A549 (cell line): ENCODE data around the gene MVB12B.

Experiments used
- CHD4 ChIP-seq: fragments of 200-600 bp; sonication (generic); IDR thresholded peaks from 2 replicates; pipeline ENCODE4 v1.6.1; 2016; ENCODE audit warnings: antibody characterized with exemption, mild to moderate bottlenecking, borderline replicate concordance
- CTCF ChIP-seq: fragments of >200 bp; sonication (Bioruptor Twin); formaldehyde crosslinking; IDR thresholded peaks from 3 replicates; pipeline ENCODE4 v1.5.1; 2016
- E2F6 ChIP-seq: IDR thresholded peaks from 2 replicates; pipeline ENCODE4 v1.6.1; 2012; ENCODE audit warnings: low read depth, borderline replicate concordance
- HMGXB4 ChIP-seq: fragments of 250-450 bp; sonication (Bioruptor Pico); IDR thresholded peaks from 2 replicates; pipeline ENCODE4 v1.5.0; 2021; ENCODE audit warnings: mild to moderate bottlenecking, moderate library complexity, borderline replicate concordance
- JUN ChIP-seq, 2 experiments: fragments of >200 bp; sonication (Bioruptor Twin); formaldehyde crosslinking; IDR thresholded peaks; 2 replicates in 1 of 2; 3 replicates in 1 of 2; pipeline ENCODE4 v1.6.1; 2016 to 2017
- MYC ChIP-seq: IDR thresholded peaks from 2 replicates; pipeline ENCODE4 v1.6.1; 2012; ENCODE audit warnings: mild to moderate bottlenecking, inconsistent platforms, low read length, improper control_type of control experiment, borderline replicate concordance
- NPAS2 ChIP-seq: fragments of 250-450 bp; sonication (Bioruptor Pico); IDR thresholded peaks from 2 replicates; pipeline ENCODE4 v1.8.0; 2022; ENCODE audit warnings: mild to moderate bottlenecking, moderate library complexity, borderline replicate concordance
- POLR2A ChIP-seq: IDR thresholded peaks from 2 replicates; pipeline ENCODE4 v1.6.1; 2012; ENCODE audit warnings: mild to moderate bottlenecking, low read length
- TFCP2L1 ChIP-seq: fragments of 250-450 bp; sonication (Bioruptor Pico); IDR thresholded peaks from 2 replicates; pipeline ENCODE4 v1.5.0; 2021; ENCODE audit warnings: mild to moderate bottlenecking
- ZFP36 ChIP-seq: fragments of 450-650 bp; IDR thresholded peaks from 2 replicates; pipeline ENCODE4 v1.6.1; 2014; ENCODE audit warnings: borderline replicate concordance; ENCODE audit not compliant: partially characterized antibody

GRCh38 chr9:126291925-126292324, 34.7 kb upstream of the MVB12B start:
- no peak for TF ChIP-seq CTCF
- TF ChIP-seq NPAS2 (CRISPR knock-in tag): no peak
- TF ChIP-seq HMGXB4 (CRISPR knock-in tag): no peak
- TF ChIP-seq CHD4: no peak
- no peak for TF ChIP-seq ZFP36
- TF ChIP-seq POLR2A: no peak
- TF ChIP-seq E2F6: no peak
- no peak for TF ChIP-seq JUN (IDR thresholded peaks at IDR 0.05)
- TF ChIP-seq TFCP2L1: no peak
- TF ChIP-seq MYC: no peak
